GM18520 (cell line): ENCODE measurements around the gene THBS1.

Experiments used
- ATAC-seq: cut with Tn5 transposase; IDR thresholded peaks from one replicate; pipeline ENCODE4 v1.9.1; 2021; ENCODE audit not compliant: unreplicated experiment

THBS1 gene

DNA sequence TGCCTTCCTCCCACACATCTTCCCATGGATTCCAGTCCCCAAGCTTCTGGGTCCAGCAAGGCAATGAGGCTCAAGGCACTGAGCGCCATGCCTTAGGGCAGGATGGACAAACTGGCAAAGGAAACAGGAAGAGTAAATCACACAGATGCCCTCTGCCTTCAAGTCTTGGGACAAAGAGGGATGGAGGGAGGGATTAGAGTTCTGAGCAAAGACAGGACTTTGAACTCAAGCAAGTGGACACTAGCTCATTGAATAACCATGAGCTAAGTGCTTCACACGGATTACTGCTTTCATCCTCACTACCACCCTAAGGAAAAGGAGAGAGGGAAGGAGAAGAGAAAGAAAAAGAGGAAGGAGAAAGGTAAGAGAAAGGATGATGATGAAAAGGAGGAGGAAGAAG, 7.6 kb upstream of the THBS1 start:
- no peak for ATAC-seq

DNA sequence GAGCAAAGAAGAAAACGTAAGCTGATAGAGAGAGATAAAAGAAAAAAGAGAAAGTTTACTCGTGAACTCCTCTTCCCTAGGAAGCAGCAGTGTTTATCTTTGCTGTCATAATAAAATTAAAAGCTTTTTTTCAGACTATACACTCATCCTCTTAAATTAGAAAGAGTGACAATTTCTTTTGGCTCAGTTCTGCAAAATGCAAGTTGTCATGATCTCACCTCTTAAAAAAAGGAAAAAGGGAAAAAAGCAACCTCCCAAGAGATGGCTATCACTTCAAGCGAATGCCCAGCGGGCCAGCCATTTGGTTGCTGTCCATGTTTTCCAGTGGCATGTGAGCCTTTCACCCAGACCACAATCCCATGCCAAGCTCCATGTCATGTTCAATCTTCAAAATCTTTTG, 7.0 kb upstream of the THBS1 start:
- no peak for ATAC-seq

DNA sequence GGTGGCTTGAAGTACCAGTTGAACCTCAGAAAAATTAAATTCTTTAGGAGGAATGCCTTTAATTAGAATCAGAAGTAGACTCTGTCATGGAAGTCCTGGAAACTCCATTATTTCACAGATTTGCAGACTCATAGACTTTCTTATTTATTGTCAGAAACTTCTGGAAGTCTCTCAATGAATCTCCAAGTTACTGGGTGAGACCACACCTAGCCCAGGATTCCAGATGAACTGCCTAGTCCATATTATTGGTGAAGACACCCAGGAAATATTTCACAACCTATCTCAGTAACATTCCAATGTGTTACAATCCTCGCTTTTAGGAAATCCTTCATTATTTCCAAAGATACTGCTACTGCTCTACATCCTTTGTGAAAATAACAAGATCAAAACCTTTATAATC, 6.5 kb upstream of the THBS1 start:
- no peak for ATAC-seq

DNA sequence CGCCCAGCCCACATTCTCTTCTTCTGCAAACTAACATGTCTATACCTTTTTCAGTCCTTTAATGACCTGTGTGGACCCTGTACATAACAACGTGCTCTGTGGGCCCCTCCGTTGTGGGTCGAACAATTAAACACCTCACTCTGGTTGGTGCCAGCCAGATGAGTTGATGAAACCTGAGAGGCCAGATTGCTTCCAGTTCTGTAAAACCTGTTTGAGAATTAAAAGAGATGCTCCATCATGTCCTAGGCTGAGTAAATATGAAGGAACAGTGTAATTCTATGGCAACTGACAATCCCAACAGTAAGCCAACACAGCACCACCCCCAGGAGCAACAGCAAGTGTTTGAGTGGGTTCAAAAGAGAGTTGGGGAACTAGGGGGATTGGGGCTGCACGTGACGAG, 5.7 kb upstream of the THBS1 start:
- no peak for ATAC-seq

DNA sequence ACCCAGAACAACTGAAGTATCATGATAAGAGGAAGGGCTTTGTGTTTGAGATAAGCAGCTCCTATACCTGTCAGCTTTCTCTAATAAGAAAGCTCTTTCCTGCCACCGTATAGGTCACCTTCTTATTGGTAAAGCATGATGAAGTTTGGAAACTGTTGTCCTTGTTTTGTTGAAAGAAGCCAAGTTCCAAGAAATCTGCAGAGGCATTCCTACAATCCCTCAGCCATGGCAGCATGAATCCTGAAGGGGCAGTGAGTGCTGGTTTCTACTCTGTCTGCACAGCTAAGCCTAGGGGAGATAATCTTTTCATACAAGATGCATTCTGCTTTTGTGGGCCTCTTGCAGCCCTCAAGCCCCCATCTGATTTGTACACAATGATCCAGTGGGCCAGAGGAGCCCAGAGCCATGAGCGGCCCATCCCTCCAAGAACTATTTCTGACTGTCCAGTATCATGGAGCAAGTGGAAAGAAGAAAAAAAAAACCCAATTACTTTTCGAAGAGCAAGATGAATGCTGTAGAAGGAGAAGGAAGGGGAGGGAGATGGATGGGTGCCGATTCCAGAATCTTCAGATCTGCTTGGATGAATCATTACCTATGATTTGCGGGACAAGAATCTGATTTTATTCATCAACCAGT, 1.9 kb upstream of the THBS1 start:
- no peak for ATAC-seq

DNA sequence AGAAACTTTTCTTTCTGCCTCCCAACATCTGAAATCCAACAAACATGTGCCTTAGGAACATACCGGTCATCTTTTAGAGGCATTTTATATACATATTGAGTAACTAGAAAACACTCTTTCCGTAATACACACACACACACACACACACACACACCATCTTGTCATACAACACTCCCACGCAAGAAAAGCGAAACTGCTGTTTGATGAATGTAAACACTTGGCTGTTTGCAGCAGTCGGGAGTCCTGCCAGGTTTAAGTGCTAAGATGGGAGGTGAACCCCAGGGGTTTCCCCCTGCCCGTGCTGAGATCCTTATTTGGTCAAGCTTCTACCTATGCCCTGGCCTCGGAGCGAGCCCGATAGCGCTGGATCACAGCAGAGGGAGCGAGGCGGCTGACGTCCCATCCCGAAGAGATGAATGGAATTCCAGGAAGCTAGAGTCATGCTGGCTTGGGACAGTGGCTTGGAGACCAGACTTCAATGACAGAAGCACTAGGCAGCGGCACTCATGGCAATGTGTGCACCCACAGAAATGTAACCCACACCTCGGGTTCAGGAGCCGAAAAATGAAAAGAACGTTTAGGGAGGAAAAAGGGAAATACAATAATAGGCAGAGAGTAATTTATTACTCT, 1.3 kb upstream of the THBS1 start:
- ATAC-seq: no peak

DNA sequence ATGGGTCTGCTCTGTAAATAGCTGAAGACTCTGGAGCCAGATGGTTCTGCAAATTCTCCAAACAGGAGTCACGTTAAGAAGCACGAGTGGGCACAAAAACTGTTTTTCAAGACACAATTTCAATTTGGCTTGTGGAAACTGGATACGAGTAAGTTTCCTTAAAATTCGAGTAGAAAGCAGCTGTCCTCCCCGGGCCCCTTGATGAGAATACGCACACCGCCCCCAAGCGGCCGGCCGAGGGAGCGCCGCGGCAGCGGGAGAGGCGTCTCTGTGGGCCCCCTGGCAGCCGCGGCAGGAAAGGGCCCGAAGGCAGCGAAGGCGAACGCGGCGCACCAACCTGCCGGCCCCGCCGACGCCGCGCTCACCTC, 778 bp upstream of the THBS1 start:
- no peak for ATAC-seq

GRCh38 chr15:39581242-39581792, 438 bp downstream of the THBS1 start:
- ATAC-seq: no peak

DNA sequence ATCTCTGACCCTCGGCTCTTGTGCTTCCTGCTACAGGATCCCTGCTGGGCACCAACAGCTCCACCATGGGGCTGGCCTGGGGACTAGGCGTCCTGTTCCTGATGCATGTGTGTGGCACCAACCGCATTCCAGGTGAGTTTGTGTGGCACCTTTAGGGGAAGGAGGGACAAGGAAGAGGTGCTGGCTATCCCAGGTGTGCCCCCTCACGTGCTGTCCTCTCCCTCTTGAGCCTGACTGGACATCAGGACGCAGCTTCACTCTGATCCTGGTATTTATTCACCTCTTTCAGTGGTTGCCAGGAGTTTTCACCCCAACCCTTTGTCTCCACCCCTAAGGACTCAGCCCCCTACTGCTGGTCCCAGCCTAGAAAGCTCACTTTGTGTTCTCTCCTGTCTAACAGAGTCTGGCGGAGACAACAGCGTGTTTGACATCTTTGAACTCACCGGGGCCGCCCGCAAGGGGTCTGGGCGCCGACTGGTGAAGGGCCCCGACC, 960 bp downstream of the THBS1 start:
- no peak for ATAC-seq

GRCh38 chr15:39582286-39582976, 1.6 kb downstream of the THBS1 start:
- no peak for ATAC-seq

- no peak for ATAC-seq
Observed at GRCh38 chr15:39582977-39583595, 2.2 kb downstream of the THBS1 start.

DNA sequence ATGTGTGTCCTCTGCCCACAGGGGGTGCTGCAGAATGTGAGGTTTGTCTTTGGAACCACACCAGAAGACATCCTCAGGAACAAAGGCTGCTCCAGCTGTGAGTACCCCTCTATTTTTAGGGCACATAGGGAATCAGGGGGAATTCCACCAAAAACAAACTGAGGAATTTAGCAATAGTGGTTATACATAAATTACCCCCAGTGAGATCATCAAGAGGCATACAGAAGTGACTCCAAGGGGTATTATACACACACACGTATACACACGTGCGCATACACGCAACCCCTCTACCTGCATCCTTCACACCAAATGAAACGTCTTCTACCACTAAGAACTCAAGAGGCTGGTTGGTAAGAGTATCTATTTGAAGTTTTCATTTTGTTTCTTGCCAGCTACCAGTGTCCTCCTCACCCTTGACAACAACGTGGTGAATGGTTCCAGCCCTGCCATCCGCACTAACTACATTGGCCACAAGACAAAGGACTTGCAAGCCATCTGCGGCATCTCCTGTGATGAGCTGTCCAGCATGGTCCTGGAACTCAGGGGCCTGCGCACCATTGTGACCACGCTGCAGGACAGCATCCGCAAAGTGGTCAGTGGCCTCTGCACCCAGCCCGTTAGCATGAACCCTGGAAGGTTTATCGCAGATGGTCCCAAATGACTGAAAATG, 2.9 kb downstream of the THBS1 start:
- no peak for ATAC-seq

- ATAC-seq: no peak
Observed at GRCh38 chr15:39584266-39584659, 3.4 kb downstream of the THBS1 start.

DNA sequence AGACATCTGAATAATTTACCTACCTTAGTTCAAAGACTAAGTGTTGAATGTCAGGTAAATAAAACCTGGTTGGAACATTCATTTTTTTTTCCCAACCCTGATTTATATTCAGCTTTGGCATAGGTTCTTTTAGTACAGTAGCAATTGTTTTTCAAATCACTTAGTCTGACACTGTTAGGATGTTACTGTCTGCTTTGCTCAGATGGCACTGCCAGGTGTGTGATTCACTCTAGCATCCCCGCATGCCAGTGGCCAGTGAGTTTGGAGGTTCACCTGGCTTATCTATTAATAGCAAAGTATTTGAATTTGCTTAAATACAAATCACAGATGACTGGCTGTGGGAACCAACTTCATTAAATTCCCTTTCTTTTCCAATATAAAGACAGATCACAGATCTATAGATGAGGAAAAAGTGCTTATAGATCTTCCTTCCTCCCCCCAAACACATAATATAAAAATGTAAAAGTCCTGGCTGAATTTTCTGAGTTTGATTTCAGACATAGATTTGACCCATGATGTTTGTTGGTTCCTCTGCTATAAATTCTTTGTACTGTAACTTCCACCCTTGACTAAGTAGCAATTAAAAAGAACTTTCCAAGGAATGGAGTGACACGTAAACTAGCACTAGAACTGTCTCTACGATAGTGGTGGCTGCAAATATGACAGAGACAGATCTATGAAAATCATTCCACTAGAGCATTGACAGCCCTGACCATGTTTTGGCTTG, 3.9 kb downstream of the THBS1 start:
- ATAC-seq: no peak

DNA sequence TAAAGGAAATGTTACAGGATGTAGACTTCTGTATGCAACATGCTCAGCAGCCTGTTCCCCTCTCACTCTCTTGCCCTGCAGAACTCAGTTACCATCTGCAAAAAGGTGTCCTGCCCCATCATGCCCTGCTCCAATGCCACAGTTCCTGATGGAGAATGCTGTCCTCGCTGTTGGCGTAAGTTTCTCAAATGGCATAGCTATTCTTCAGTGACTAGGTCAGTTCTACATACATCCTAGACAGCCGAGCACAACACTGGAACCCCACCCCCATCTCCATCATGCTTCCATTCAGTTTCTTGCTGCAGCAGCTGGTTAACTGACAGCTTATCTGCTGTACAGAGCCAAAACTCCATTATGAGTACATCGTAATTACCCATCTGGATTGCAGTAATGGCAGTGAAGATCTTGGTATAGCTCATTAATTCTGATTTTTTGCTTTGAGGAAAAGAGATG, 4.5 kb downstream of the THBS1 start:
- ATAC-seq: no peak

DNA sequence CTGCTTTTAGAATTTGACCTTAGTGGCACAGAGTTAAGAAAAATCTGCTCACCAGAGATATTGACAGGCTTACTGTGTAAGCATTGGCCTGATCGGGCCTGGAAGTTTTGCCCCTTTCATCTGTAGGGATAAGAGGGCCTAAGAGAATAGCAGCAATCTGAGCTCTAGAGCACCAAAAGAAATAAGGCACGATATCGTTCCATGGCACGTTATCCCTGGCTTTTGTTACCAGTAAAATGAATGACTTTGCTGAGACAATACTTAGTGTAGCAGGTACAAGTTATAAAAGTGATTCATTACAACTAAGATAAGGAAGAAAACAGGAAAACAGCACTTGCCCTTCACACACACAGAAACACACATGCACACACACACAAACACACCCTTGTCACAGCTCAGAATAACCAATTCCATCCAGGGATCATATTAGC, 5.0 kb downstream of the THBS1 start:
- ATAC-seq: no peak

- no peak for ATAC-seq
Observed at GRCh38 chr15:39586387-39587095, 5.7 kb downstream of the THBS1 start.

GRCh38 chr15:39587096-39587721, 6.3 kb downstream of the THBS1 start:
- ATAC-seq: no peak
